ENCODE measurements around the gene LLGL2. TPM values are rescaled to one million over a fixed set of nuclear protein-coding genes. Genes with fewer than 3 reads are reported as not detected.

Gene LLGL2
- total and polyA plus RNA-seq, 2 experiments from 2014 or later: 35.2 to 40.3 TPM

DNA sequence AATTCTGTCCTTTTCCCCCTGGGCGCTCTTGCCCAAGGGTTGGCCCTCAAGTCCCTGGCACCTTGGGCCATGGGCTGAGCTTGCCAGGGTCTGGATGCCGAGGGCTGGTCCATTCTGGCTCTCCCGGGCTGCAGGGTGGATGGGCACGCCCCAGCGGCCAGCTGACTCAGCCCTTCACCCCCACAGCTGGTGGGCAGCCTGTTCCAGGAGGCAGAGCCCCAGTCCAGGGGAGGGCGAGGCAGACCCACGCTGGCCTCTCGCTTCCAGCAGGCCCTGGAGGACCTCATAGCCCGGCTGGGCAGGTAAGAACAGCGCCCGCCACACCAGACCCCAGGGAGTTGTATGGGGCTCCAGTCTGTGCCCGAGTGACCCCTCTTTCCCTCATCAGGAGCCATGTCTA, 77.1 kb downstream of the LLGL2 start:
- no peak overlapping the region for H3K27ac ChIP-seq
- no peaks in the 10 kb centered on the region for H3K27me3 ChIP-seq
- H3K9me3 ChIP-seq (ENCODE audit: low read depth): no peaks in the 10 kb centered on the region
- TF ChIP-seq, protein P1, sequence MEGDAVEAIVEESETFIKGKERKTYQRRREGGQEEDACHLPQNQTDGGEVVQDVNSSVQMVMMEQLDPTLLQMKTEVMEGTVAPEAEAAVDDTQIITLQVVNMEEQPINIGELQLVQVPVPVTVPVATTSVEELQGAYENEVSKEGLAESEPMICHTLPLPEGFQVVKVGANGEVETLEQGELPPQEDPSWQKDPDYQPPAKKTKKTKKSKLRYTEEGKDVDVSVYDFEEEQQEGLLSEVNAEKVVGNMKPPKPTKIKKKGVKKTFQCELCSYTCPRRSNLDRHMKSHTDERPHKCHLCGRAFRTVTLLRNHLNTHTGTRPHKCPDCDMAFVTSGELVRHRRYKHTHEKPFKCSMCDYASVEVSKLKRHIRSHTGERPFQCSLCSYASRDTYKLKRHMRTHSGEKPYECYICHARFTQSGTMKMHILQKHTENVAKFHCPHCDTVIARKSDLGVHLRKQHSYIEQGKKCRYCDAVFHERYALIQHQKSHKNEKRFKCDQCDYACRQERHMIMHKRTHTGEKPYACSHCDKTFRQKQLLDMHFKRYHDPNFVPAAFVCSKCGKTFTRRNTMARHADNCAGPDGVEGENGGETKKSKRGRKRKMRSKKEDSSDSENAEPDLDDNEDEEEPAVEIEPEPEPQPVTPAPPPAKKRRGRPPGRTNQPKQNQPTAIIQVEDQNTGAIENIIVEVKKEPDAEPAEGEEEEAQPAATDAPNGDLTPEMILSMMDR (IDR thresholded peaks at IDR 0.05; ENCODE audit: low read depth, low read length): no peak
- no peaks in the 10 kb centered on the region for H3K36me3 ChIP-seq
- no peak overlapping the region for H3K4me3 ChIP-seq
- no peak for DNase-seq (ENCODE audit: low read depth in 1 of 2, low spot score in 1 of 2)
- H3K4me1 ChIP-seq (ENCODE audit: low read depth): no peaks in the 10 kb centered on the region

DNA sequence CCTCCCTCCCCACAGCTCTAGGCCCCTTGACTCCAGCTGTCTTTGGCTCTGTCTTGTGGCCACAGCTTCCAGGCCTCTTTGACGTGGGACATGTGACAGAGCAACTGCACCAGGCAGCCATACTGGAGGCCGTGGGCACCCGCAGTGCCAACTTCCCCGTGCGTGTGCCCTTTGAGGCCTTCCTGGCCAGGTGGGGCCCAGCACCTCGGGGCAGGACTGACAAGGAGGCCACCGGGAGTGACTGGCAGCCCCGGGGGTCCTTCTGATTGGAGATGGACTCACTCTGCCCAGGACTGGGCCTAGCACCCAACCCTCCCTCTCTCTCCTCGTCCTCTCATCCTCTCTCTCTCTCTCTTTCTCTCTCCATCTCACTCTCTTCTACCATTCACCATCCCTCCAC, 77.6 kb downstream of the LLGL2 start:
- no peaks in the 10 kb centered on the region for H3K4me1 ChIP-seq (ENCODE audit: low read depth)
- no peaks in the 10 kb centered on the region for H3K36me3 ChIP-seq
- H3K27ac ChIP-seq: no peak overlapping the region
- H3K27me3 ChIP-seq: no peaks in the 10 kb centered on the region
- TF ChIP-seq, protein P1 (IDR thresholded peaks at IDR 0.05; ENCODE audit: low read depth, low read length): no peak
- H3K9me3 ChIP-seq (ENCODE audit: low read depth): no peaks in the 10 kb centered on the region
- DNase-seq (ENCODE audit: low read depth in 1 of 2, low spot score in 1 of 2): no peak
- no peak overlapping the region for H3K4me3 ChIP-seq

DNA sequence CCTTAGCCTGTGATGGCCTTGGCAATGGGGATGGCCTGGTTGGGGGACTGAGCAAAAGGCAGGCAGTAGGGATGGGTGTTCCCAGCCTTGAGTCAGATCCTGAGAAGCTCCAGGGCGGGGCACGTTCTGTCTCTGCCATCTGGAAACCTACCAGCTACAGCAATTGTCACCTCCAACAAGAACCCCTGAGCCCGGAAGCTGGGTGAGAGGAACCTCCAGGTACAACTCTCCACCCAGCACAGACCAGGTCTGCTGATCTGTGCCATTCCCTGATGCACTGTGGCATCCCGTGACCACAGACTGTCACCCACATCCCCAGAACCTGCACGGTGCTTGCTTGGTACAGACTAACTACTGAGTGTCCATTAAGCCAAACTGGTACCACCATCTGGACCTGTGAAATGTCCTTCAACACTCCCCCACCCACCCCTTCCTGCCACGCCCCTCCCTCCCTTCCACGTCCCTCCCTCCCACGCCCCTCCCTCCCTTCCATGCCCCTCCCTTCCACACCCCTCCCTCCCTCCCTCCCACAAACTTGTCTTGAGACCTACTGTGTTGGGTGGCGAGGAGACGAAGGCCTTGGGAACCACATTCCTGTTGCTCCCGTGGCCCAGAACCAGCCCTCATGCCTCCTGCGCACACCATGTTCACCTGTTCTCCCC, 78.7 kb downstream of the LLGL2 start:
- Histone ChIP-seq H3K9me3 (ENCODE audit: low read depth) (no peaks in the 10 kb centered on the region), H3K36me3 (no peaks in the 10 kb centered on the region), H3K27ac (no peak overlapping the region), H3K4me1 (ENCODE audit: low read depth) (no peaks in the 10 kb centered on the region), H3K27me3 (no peaks in the 10 kb centered on the region), H3K4me3 (no peak overlapping the region)
- TF ChIP-seq, protein P1 (IDR thresholded peaks at IDR 0.05; ENCODE audit: low read depth, low read length): no peak
- no peak for DNase-seq (ENCODE audit: low read depth in 1 of 2, low spot score in 1 of 2)

DNA sequence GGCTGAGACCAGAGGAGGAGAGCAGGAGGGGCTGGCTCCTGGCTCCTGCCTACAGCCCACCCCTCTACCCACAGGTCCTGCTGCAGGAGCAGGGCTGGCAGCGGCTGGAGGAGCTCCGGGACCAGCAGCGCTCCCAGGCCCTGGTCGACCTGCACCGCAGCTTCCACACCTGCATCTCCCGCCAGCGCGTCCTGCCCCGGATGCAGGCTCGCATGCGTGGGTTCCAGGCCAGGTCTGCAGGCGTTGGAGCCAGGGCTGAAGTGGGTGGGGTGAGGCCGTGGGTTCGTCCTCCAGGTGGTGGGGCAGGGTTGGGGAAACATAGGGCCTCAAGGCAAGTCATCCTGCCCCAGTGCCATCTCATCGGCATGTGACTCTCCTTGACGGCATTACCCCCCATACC, 80.3 kb downstream of the LLGL2 start:
- no peak for DNase-seq (ENCODE audit: low read depth in 1 of 2, low spot score in 1 of 2)
- H3K27ac ChIP-seq: no peak overlapping the region
- no peaks in the 10 kb centered on the region for H3K36me3 ChIP-seq
- H3K9me3 ChIP-seq (ENCODE audit: low read depth): no peaks in the 10 kb centered on the region
- TF ChIP-seq, protein P1 (IDR thresholded peaks at IDR 0.05; ENCODE audit: low read depth, low read length): no peak
- no peaks in the 10 kb centered on the region for H3K27me3 ChIP-seq
- H3K4me3 ChIP-seq: no peak overlapping the region
- H3K4me1 ChIP-seq (ENCODE audit: low read depth): no peaks in the 10 kb centered on the region

DNA sequence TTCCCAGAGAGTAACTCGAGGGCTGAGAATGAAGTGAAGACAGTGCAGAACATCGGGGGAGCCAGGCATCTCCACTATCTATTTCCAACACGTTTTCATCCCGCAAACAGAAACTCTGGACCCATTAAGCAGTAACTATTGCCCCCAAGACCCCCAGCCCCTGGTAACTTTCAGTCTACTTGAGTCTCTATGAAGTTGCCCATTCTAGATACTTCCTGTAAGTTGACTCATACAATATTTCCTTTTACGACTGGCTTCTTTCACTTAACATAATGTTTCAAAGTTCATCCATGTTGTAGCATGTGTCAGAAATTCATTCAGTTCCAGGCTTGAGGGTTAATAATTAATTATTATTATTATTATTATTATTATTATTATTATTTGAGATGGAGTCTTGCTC, 81.6 kb downstream of the LLGL2 start:
- Histone ChIP-seq H3K27ac (no peak overlapping the region), H3K9me3 (ENCODE audit: low read depth) (no peaks in the 10 kb centered on the region), H3K4me3 (no peak overlapping the region), H3K27me3 (no peaks in the 10 kb centered on the region), H3K36me3 (no peaks in the 10 kb centered on the region), H3K4me1 (ENCODE audit: low read depth) (no peaks in the 10 kb centered on the region)
- TF ChIP-seq, protein P1 (IDR thresholded peaks at IDR 0.05; ENCODE audit: low read depth, low read length): no peak
- DNase-seq (ENCODE audit: low read depth in 1 of 2, low spot score in 1 of 2): no peak

Data from cardiac muscle cell (in vitro differentiated cells and primary cell).